NCI-H2029 treated with DMSO at 0.1 percent for 48 hours (cell line): Measurements from ENCODE around the gene FPGS.
"Not testable (repeated sequence)": the region's sequence is repeated elsewhere in the genome, so short reads cannot be mapped to it uniquely, and the experiment has no call there.

ENCODE experiments used
- DNase-seq: peaks from one replicate; lab custom pipeline; 2025; lab: John Stamatoyannopoulos, UW

Gene FPGS

GRCh38 chr9:127770905-127771569, 31.6 kb upstream of the FPGS start:
- DNase-seq = peak; percentile 92

- no peak for DNase-seq
Measured at GRCh38 chr9:127771570-127772189, 31.0 kb upstream of the FPGS start.

- DNase-seq = no peak
Measured at GRCh38 chr9:127772603-127773002, 30.1 kb upstream of the FPGS start.

DNA sequence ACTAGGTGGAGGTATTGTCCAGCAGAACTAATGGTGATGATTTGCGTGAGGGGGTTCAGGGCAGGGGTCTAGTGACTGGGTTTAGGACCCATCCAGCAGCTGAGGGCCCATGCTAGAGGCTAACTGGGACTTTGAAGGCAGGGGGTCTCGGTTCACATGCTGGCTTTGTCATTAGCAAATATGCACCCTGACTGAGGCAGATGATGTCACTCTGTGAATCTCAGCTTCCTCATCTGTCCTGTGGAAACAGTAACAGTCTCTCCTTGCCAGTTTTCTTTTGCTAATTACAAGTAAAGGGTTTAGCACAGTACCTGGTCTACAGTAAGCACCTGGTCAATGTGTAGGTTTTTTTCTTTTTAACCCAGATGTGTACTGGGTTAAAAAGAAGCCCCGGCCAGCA, 29.4 kb upstream of the FPGS start:
- DNase-seq = no peak

- no peak for DNase-seq
Measured at GRCh38 chr9:127773981-127774380, 28.7 kb upstream of the FPGS start.

- DNase-seq = no peak
Measured at GRCh38 chr9:127776195-127776923, 26.3 kb upstream of the FPGS start.

- no peak for DNase-seq
Measured at GRCh38 chr9:127776924-127777289, 25.8 kb upstream of the FPGS start.

- DNase-seq = no peak
Measured at GRCh38 chr9:127777368-127777980, 25.2 kb upstream of the FPGS start.

- DNase-seq = no peak
Measured at GRCh38 chr9:127778280-127779135, 24.2 kb upstream of the FPGS start, which contains the start of gene SH2D3C. SH2D3C (minus strand) TSS chr9:127778666; CDS start chr9:127778627, 39 bp downstream.

- DNase-seq = no peak
Measured at GRCh38 chr9:127779136-127779981, 23.3 kb upstream of the FPGS start.

GRCh38 chr9:127780126-127780885, 22.4 kb upstream of the FPGS start:
- DNase-seq = no peak

- not testable (repeated sequence) for DNase-seq
Measured at GRCh38 chr9:127780909-127781308, 21.8 kb upstream of the FPGS start.

DNA sequence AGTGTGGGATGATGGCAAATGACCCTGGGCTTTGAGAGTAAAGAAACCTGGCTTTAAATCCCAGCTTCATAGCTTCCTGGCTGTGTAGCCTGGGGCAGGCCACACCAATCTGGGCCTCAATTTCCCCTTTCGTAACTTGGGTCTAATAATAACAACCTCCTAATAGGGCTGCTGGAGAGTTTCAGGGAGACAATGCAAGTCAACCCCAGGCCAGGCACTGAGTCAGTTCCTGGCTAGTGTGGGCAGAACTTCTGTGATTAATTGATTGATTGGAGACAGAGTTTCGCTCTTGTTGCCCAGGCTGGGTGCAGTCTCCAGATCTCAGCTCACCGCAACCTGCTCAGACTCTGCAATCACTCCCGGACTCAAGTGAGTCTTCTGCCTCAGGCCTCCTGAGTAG, 20.9 kb upstream of the FPGS start:
- no peak for DNase-seq

DNA sequence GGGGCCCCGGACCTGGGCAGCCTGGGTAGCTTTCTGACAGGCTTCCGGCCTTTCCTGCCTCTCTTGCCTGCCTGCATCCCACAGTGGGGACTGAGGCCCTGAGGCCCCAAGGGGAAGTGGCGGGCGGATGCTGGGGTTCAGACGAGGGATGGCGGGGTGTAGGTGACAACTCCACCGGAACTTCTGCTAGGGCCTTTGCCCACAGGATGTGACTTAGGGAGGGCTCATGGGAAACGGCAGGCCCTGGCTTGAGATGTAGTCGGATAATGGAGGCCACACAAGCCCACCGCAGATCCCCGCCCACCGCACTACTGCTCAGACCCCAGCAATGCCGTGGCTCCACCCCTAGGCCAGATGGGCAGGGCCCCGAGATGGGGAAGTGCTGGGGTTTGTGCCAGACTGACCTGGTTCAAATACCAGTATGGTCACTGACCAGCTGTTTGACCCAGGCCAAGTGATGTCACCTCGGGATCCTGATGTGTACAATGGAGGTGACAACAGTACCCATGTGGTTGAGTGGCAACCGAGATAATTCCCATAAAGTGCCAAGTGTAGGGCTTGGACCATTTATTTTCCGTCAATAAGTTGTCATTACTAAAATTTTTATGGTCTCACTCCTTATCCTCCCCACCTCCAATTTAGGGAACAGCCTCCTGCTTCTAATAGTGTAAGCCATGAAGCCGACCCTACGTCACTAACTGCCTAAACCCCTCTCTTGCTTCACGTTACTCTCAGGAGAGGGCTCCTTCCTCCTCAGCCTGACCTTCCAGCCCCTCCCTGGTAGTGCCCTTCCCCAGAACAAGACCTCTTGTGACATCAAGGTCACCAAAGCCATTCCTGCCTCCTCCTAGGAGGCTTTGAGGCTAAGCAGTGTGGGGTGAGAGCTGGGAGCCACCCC, 19.3 kb upstream of the FPGS start:
- no peak for DNase-seq

GRCh38 chr9:127785023-127785932, 17.4 kb upstream of the FPGS start:
- peak; percentile 45 for DNase-seq

DNA sequence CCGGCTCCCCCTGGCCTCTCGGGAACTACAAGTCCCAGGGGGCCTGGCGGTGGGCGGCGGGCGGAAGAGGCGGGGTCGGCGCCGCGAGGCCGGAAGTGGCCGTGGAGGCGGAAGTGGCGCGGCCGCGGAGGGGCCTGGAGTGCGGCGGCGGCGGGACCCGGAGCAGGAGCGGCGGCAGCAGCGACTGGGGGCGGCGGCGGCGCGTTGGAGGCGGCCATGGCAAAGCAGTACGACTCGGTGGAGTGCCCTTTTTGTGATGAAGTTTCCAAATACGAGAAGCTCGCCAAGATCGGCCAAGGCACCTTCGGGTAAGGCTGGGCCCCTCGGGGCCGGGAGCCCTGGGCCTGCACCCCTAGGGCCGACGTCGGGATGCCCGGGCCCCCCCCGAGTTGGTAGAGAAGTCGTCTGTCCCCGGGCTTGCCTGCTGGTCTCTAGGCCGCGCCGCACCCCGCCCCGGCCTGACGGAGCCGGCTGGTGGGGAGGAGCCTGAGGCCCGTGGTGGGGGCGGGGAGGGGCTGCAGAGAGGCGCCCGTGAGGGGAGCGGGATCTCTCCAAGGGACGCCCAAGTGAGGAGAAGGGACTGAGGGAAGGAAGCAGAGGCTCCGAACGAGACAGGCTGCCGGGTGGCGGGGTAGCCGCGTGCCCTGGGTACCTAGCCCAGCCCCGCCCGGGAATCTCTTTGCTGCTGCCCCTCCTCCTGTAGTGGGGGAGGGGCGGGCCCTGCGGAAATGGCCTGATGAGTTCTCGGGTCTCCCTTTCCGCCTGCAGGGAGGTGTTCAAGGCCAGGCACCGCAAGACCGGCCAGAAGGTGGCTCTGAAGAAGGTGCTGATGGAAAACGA, 16.5 kb upstream of the FPGS start, which contains the start of gene CDK9:
Gene CDK9, plus strand, starts transcription at position 102 of the 840 bp plus-strand sequence. Its CDS starts 115 bp downstream, at position 217.
- peak; percentile 37 for DNase-seq

GRCh38 chr9:127786773-127787104, 15.9 kb upstream of the FPGS start:
- DNase-seq = no peak
